Femur (tissue), 1 donor: ENCODE data around the gene TTC6.

Source experiments
- DNase-seq: peaks from one replicate; pipeline ENCODE4 v3.0.0-alpha.2; 2017

TTC6 gene

DNA sequence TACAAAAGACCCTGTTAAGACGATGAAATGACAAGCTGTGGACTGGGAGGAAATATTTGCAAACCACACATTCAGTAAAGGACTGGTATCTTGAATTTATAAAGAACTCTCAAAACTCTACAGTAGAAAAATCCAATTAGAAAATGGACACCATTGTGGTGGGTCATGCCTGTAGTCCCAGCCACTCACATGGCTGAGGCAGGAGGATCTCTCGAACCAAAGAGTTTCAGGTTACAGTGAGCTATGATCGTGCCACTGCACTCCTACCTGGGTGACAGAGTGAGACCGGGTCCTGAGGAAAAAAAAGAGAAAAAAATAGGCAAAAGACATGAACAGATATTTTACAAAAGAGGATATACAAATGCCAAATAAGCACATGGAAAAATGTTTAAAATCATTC is 41.9 kb downstream of the TTC6 start:
- DNase-seq, result no peak

DNA sequence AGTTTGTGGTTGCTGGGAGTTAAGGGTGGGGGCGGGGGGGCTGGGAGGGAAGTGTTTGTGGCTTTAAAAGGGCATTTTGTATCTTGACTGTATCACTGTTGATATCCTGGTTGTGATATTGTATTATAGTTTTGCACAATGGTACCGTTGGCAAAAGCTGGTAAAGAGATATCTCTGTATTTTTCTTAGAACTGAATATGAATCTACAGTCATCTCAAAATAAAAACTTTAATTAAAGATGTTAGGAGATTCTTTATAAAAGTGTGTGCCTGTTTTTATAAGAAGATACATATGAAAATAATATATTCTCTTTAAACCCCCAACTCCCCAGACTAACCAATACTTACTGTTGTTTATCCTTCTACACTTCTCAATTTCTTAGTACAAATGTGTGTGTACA is 43.2 kb downstream of the TTC6 start:
- no peak for DNase-seq

DNA sequence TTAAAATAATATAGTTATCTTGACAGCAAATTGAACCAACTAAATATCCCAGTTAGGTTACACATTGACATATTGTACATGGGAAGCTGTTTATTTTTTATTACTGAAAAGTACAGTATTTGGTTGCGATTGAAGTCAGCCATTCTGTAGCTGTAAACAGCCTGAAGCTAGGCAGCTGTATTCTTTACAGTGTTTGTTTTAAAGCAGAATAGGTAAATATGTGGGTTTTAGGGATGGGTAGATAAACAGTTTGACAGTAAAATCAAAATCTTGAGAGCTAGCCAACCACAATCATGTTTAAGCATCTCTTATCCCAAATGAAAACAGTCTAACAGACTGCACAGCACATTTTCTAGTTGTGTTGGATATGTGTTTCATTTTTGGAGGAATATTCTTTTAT is 45.7 kb downstream of the TTC6 start:
- DNase-seq, result no peak

GRCh38 chr14:37642125-37642524 is 46.7 kb downstream of the TTC6 start:
- DNase-seq, result no peak

DNA sequence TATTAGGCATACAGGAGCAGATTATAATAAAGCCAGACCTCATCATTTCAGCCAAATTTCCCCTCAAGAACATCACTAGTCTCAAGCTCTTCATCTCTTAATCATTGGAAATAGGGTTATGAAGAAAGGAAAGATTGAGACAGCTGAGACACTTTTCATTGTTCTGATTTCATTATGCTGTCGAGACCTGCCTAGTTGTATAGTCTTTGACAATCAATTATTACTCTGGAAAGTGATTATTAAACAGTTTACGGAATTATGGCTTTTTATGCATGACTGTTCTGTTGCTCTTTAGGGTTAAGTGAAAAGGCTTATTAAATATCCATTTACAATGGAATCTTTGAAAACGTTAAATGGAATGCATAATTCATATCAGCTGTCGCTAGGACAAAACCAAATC is 48.3 kb downstream of the TTC6 start:
- no peak for DNase-seq
